NCI-H748 (cell line): ENCODE measurements around the gene RDX.
A peak's percentile ranks its signal among the peaks of the same experiment; 100 is the strongest.

Experiments used
- DNase-seq: peaks from one replicate; lab custom pipeline; 2025; ENCODE audit not compliant: unreplicated experiment; lab: John Stamatoyannopoulos, UW

Gene RDX

DNA sequence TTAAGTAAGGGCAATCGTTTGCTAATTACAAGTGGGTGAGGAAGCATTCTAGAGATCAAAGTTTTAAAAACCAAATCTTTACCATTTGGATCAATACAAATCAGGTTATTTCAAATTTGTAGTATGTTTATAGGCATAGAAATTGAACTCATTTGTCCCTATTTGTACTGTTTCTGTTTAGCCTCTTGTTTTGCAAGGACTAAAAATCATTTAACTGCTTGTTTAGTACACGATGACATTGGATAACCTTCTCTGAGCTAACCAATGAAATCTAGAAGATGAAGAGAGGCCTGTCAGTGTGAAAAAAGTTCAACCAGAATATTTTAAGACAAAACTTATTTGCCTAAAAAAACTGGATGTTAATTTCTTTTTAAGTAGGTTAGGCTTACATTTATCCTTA is 163.3 kb downstream of the RDX start:
- peak; percentile 15 for DNase-seq

GRCh38 chr11:110131386-110132123 is 164.9 kb downstream of the RDX start:
- peak; percentile 79 for DNase-seq

GRCh38 chr11:110130642-110131238 is 165.7 kb downstream of the RDX start:
- DNase-seq = peak; percentile 99

- DNase-seq = peak; percentile 75
These were observed 168.3 kb downstream of the RDX start for GRCh38 chr11:110128161-110128560.

DNA sequence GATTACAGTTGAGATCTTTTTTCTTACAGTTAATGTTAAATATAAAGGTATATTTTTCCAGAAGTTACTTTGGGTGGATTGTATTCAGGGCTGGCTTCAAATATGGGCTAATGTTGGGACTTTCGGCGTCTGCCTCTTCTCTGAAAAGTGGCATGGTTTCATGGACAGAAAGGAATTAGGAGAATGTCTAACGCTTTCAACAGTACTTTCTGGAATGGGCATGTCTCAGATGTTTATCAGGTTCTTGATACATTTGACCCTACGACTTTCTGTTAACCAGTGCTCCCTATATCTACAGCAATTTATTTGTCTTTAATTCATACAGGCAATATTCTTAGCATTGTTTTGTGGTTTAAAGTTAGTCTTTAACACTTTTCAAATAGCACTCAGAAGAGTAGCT is 169.5 kb downstream of the RDX start:
- DNase-seq = no peak

DNA sequence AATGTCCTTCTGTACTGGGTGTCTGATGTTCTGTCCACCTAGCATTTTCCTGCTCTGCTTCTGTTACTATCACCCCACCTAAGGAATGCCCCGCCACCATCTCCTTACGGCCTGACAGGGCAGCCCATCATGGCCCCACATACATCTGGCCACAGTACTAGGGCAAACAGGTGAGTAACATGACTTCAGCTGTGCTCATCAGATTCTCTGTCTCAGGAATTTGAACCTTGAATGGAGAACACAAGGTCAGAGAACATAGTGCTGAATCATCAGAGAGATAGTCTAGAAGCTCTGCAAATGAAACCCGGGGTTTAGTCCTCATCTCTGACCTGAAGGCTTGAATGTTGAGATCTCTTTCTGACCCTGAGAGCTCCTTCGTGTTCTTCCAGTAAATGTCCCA is 170.8 kb downstream of the RDX start:
- DNase-seq = no peak
